Muscle of arm (tissue), 12 donors: Measurements from ENCODE around the gene CPTP. TPM values are rescaled to one million over a fixed set of nuclear protein-coding genes. Genes with fewer than 3 reads are reported as not detected.

Experiments
- polyA plus RNA-seq, 12 donors: library from polyadenylated mRNA; unstranded; fragments of 120-200 nt; gene quantifications; one replicate each; pipeline ENCODE4 v1.2.1, GENCODE V29; 2013; ENCODE audit not compliant: insufficient read length in 12 of 12

Gene CPTP
- polyA plus RNA-seq, 12 donors = 10.5 to 22.7 (median 13.5) TPM; not detected in 1

Other genes with a start within 250 kb of the CPTP start
- gene C1orf159, start 208.7 kb upstream of the CPTP start, polyA plus RNA-seq = 10 to 100 TPM in 1 of 12 donors, 1 to 10 TPM in 10, not detected in 1; 3.5 to 11.4 (median 5.6) TPM
- gene TTLL10, start 150.9 kb upstream of the CPTP start, polyA plus RNA-seq = under 1 TPM in 7 of 12 donors, not detected in 5; 0.10 to 0.72 (median 0.33) TPM
- 1 to 10 TPM in 9 of 12 donors, under 1 TPM in 1, not detected in 2; 0.87 to 4.2 (median 2.6) TPM for gene TNFRSF18, start 118.2 kb upstream of the CPTP start, polyA plus RNA-seq
- gene TNFRSF4, start 110.6 kb upstream of the CPTP start, polyA plus RNA-seq = 1 to 10 TPM in 10 of 12 donors, not detected in 2; 1.1 to 2.5 (median 1.7) TPM
- gene SDF4, start 92.8 kb upstream of the CPTP start, polyA plus RNA-seq = 100 to 1,000 TPM in 2 of 12 donors, 10 to 100 TPM in 9, not detected in 1; 71.1 to 160 (median 81.8) TPM
- gene B3GALT6, start 92.6 kb upstream of the CPTP start, polyA plus RNA-seq = 100 to 1,000 TPM in 1 of 12 donors, 10 to 100 TPM in 11; 12.3 to 155 (median 16.1) TPM
- gene C1QTNF12, start 78.1 kb upstream of the CPTP start, polyA plus RNA-seq = 1 to 10 TPM in 10 of 12 donors, not detected in 2; 2.0 to 5.4 (median 2.4) TPM
- 10 to 100 TPM in 11 of 12 donors, not detected in 1; 28.1 to 52.6 (median 37.7) TPM for gene UBE2J2, start 50.9 kb upstream of the CPTP start, polyA plus RNA-seq
- 10 to 100 TPM in 1 of 12 donors, 1 to 10 TPM in 10, not detected in 1; 2.4 to 10.0 (median 4.3) TPM for gene SCNN1D, start 44.4 kb upstream of the CPTP start, polyA plus RNA-seq
- 10 to 100 TPM in 11 of 12 donors, not detected in 1; 27.5 to 88.5 (median 36.2) TPM for gene ACAP3, start 16.9 kb upstream of the CPTP start, polyA plus RNA-seq
- 1 to 10 TPM in 10 of 12 donors, not detected in 2; 3.3 to 8.0 (median 5.2) TPM for gene PUSL1, start 16.2 kb upstream of the CPTP start, polyA plus RNA-seq
- gene INTS11, start 142 bp upstream of the CPTP start, polyA plus RNA-seq = 100 to 1,000 TPM in 2 of 12 donors, 10 to 100 TPM in 9, not detected in 1; 60.1 to 138 (median 75.5) TPM
- 1 to 10 TPM in 10 of 12 donors, not detected in 2; 1.0 to 4.6 (median 2.1) TPM for gene TAS1R3, start 6.5 kb downstream of the CPTP start, polyA plus RNA-seq
- 10 to 100 TPM in 11 of 12 donors, not detected in 1; 24.2 to 54.3 (median 33.0) TPM for gene DVL1, start 24.6 kb downstream of the CPTP start, polyA plus RNA-seq
- 100 to 1,000 TPM in 2 of 12 donors, 10 to 100 TPM in 9, not detected in 1; 48.9 to 192 (median 66.7) TPM for gene MXRA8, start 33.8 kb downstream of the CPTP start, polyA plus RNA-seq
- 10 to 100 TPM in 11 of 12 donors, not detected in 1; 42.4 to 71.8 (median 52.7) TPM for gene AURKAIP1, start 50.4 kb downstream of the CPTP start, polyA plus RNA-seq
- 100 to 1,000 TPM in 11 of 12 donors, not detected in 1; 116 to 262 (median 151) TPM for gene CCNL2, start 74.5 kb downstream of the CPTP start, polyA plus RNA-seq
- 100 to 1,000 TPM in 9 of 12 donors, 10 to 100 TPM in 2, not detected in 1; 96.9 to 118 (median 106) TPM for gene MRPL20, start 82.5 kb downstream of the CPTP start, polyA plus RNA-seq
- 10 to 100 TPM in 10 of 12 donors, 1 to 10 TPM in 1, not detected in 1; 9.0 to 27.8 (median 13.8) TPM for gene ANKRD65, start 96.5 kb downstream of the CPTP start, polyA plus RNA-seq
- gene VWA1, start 110.9 kb downstream of the CPTP start, polyA plus RNA-seq = 100 to 1,000 TPM in 1 of 12 donors, 10 to 100 TPM in 11; 37.0 to 205 (median 46.0) TPM
- gene ATAD3C, start 124.9 kb downstream of the CPTP start, polyA plus RNA-seq = 1 to 10 TPM in 1 of 12 donors, under 1 TPM in 9, not detected in 2; 0.33 to 2.8 (median 0.64) TPM
- 10 to 100 TPM in 7 of 12 donors, 1 to 10 TPM in 4, not detected in 1; 5.7 to 50.0 (median 10.4) TPM for gene ATAD3B, start 147.0 kb downstream of the CPTP start, polyA plus RNA-seq
- 10 to 100 TPM in 10 of 12 donors, 1 to 10 TPM in 1, not detected in 1; 8.6 to 27.8 (median 13.4) TPM for gene ATAD3A, start 187.4 kb downstream of the CPTP start, polyA plus RNA-seq
- 1 to 10 TPM in 10 of 12 donors, not detected in 2; 1.9 to 6.5 (median 3.5) TPM for gene TMEM240, start 215.8 kb downstream of the CPTP start, polyA plus RNA-seq